H1 (cell line): Measurements from ENCODE around the gene TMEM181. TPM values are rescaled to one million over a fixed set of nuclear protein-coding genes. Genes with fewer than 3 reads are reported as not detected.

ENCODE experiments used
- CBX5 ChIP-seq: fragments of 300-800, 300-1000 bp; sonication (generic); IDR thresholded peaks from 2 replicates; pipeline ENCODE4 v1.7.1; 2016; ENCODE audit warnings: antibody characterized with exemption, low read length, low read depth
- KDM5A ChIP-seq: fragments of 200-600 bp; IDR thresholded peaks from 2 replicates; pipeline ENCODE4 v1.7.1; 2012; ENCODE audit warnings: mild to moderate bottlenecking, low read length, inconsistent platforms, mixed read lengths
- POLR2AphosphoS5 ChIP-seq: IDR thresholded peaks from 2 replicates; pipeline ENCODE4 v1.6.1; 2011; ENCODE audit warnings: low read depth, low read length
- TBP ChIP-seq: IDR thresholded peaks from 2 replicates; pipeline ENCODE4 v1.6.1; 2011; ENCODE audit warnings: low read depth, low read length, improper control_type of control experiment
- ZNF274 ChIP-seq: IDR thresholded peaks from 2 replicates; pipeline ENCODE4 v1.7.0; 2012; ENCODE audit warnings: low read length, borderline replicate concordance; ENCODE audit errors: extremely low read depth
- microRNA-seq, 2 experiments: library from miRNA; unstranded; fragments of <30 nt; microRNA quantifications; one replicate each; pipeline versions ENCODE4 to v1.2.0, GENCODE V29; 2016 to 2020; ENCODE audit warnings: borderline microRNAs expressed in 2 of 2, borderline number of aligned reads in 2 of 2, borderline replicate concordance in 1 of 2
- polyA plus RNA-seq, 7 experiments: library from polyadenylated mRNA; depleted of rRNA in 3 of 7; stranded (reverse) in 5 of 7; unstranded in 2 of 7; fragments of >200 nt in 5 of 7; fragments of 200-250 nt in 2 of 7; gene quantifications; 1 replicate in 5 of 7; 2 replicates in 1 of 7; 4 replicates in 1 of 7; pipeline versions ENCODE4 v1.2.1 to v1.2.3, GENCODE V29; 2011 to 2013; ENCODE audit warnings: missing spikeins in 2 of 7, mixed read lengths in 2 of 7
- small RNA-seq: library from polyadenylated mRNA; stranded (forward); fragments of <200 nt; extraction: miRNeasy Mini kit (QIAGEN cat#:217004); gene quantifications from one replicate; pipeline ENCODE3, GENCODE V24; 2013; ENCODE audit not compliant: insufficient read depth
- total RNA-seq: library from RNA; stranded (reverse); fragmentation: NEBNext Ultra II Directional; extraction: Animal tissue kit (Norgen Biotek cat#: 25700); gene quantifications from 2 replicates; pipeline ENCODE4 v1.2.1, GENCODE V29; 2021

The TMEM181 gene
- total and polyA plus RNA-seq, 2 of the 8 experiments (the other 6 are each of a cell fraction or from before 2014, with no cell fraction given) = 8.6 to 19.0 TPM

DNA sequence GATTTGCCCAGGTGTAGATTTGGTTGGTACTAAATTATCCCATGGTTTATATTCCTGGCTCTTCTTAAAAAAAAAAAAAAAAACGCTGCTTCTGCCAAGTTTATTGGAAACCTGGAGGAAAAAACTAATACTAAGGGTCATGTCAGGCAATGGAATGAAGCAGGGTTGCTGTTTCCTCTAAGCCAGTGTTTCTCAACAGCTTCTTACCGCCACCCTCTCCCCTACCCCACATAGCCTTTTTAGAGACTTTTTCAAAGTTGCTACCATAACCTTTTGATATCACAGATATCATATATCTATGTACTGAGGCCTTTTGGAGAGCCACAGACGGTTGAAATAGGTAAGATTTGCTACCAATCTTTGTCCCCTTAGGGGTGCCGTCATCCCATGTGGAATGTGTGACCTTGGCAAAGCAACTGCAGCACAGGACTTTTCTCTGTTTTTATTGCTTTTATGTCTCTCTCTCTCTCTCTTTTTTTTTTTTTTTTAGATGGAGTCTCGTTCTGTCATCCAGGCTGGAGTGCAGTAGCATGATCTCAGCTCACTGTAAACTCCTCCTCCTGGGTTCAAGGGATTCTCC, 124.9 kb downstream of the TMEM181 start (continued):
- TF ChIP-seq POLR2AphosphoS5 = no peak
- TF ChIP-seq TBP = no peak
- TF ChIP-seq KDM5A = no peak
- TF ChIP-seq ZNF274 = no peak
- no peak for TF ChIP-seq CBX5

Small RNA genes within 50 kb of the gene (microRNA-seq; reads per million reads assigned to microRNA genes)
- 0 reads per million in 2 experiments for gene MIR7161

Small RNA genes within 50 kb of the gene (small RNA-seq; reads per million reads assigned to genes)
- not detected for gene MIR7161

Other genes with a start within 250 kb of the TMEM181 start
- 45.9 and 51.6 TPM in 2 replicates for gene TULP4, start 247.6 kb upstream of the TMEM181 start, total RNA-seq
- gene TULP4, start 247.6 kb upstream of the TMEM181 start, polyA plus RNA-seq (2011; rRNA removed) = 7.7 and 9.5 TPM in 2 replicates
- gene DYNLT1, start 84.7 kb downstream of the TMEM181 start, total RNA-seq = 109 and 119 TPM in 2 replicates
- gene DYNLT1, start 84.7 kb downstream of the TMEM181 start, polyA plus RNA-seq (2011; rRNA removed) = 148 and 245 TPM in 2 replicates
- gene SYTL3, start 90.0 kb downstream of the TMEM181 start, total RNA-seq = 0.42 and 0.99 TPM in 2 replicates
- gene SYTL3, start 90.0 kb downstream of the TMEM181 start, polyA plus RNA-seq (2011; rRNA removed) = 0.27 and 0.28 TPM in 2 replicates